HG03039 (cell line): ENCODE results near the gene IFNA6.
"Not testable (repeated sequence)": the region's sequence is repeated elsewhere in the genome, so short reads cannot be mapped to it uniquely, and the experiment has no call there.

Source experiments
- ATAC-seq: cut with Tn5 transposase; IDR thresholded peaks from one replicate; pipeline ENCODE4 v1.9.1; 2021; ENCODE audit warnings: mild to moderate bottlenecking, moderate library complexity; ENCODE audit not compliant: unreplicated experiment

IFNA6 gene

GRCh38 chr9:21350787-21351186 lies at the start of gene IFNA6:
Gene IFNA6, minus strand, starts transcription at chr9:21350887. Its CDS starts 0 bp downstream, at chr9:21350887.
- no peak for ATAC-seq

- no peak for ATAC-seq
These were observed 49.3 kb upstream of the IFNA6 start for GRCh38 chr9:21399956-21400355.

- no peak for ATAC-seq
These were observed 48.3 kb upstream of the IFNA6 start for GRCh38 chr9:21398955-21399489.

- ATAC-seq = peak; percentile 76
These were observed 45.4 kb upstream of the IFNA6 start for GRCh38 chr9:21395778-21396717.

- peak; percentile 87 for ATAC-seq
These were observed 41.6 kb upstream of the IFNA6 start for GRCh38 chr9:21392270-21392669.

- no peak for ATAC-seq
These were observed 34.5 kb upstream of the IFNA6 start, which contains the start of gene IFNA2 for GRCh38 chr9:21385131-21385670. Gene IFNA2, minus strand, starts transcription at chr9:21385398. Its CDS starts 69 bp downstream, at chr9:21385329.

- no peak for ATAC-seq
These were observed 32.9 kb upstream of the IFNA6 start for GRCh38 chr9:21383627-21384026.

- peak; percentile 99 for ATAC-seq
These were observed 31.0 kb upstream of the IFNA6 start for GRCh38 chr9:21381448-21382339.

GRCh38 chr9:21371467-21371866 lies 20.8 kb upstream of the IFNA6 start:
- ATAC-seq = not testable (repeated sequence)

- ATAC-seq = no peak
These were observed 17.3 kb upstream of the IFNA6 start, which contains the start of gene IFNA13 for GRCh38 chr9:21367957-21368356. Gene IFNA13, minus strand, starts transcription at chr9:21368057. Its CDS starts 47 bp downstream, at chr9:21368010.

- ATAC-seq = peak; percentile 82
These were observed 16.5 kb upstream of the IFNA6 start for GRCh38 chr9:21367169-21367568.

GRCh38 chr9:21362287-21362686 lies 11.6 kb upstream of the IFNA6 start:
- ATAC-seq = no peak

GRCh38 chr9:21357479-21358460 lies 7.1 kb upstream of the IFNA6 start:
- ATAC-seq = peak; percentile 95

GRCh38 chr9:21348430-21348970 lies 2.2 kb downstream of the IFNA6 start:
- ATAC-seq = no peak

GRCh38 chr9:21340735-21341134 lies 10.0 kb downstream of the IFNA6 start:
- no peak for ATAC-seq

GRCh38 chr9:21336457-21336856 lies 14.2 kb downstream of the IFNA6 start:
- ATAC-seq = no peak

GRCh38 chr9:21334701-21335632 lies 15.7 kb downstream of the IFNA6 start, which contains the start of gene KLHL9:
Gene KLHL9, minus strand, starts transcription at chr9:21335404. Its CDS starts 545 bp downstream, at chr9:21334859.
- ATAC-seq = peak; percentile 86

GRCh38 chr9:21333226-21333625 lies 17.5 kb downstream of the IFNA6 start:
- no peak for ATAC-seq
